GM18873 (cell line): ENCODE measurements around the gene TAF3.

Experiments used
- ATAC-seq: cut with Tn5 transposase; IDR thresholded peaks from one replicate; pipeline ENCODE4 v1.9.1; 2021; ENCODE audit warnings: mild to moderate bottlenecking, moderate library complexity, moderate number of reproducible peaks; ENCODE audit not compliant: unreplicated experiment, low FRiP score

TAF3 gene

GRCh38 chr10:8066124-8066523 is 247.8 kb downstream of the TAF3 start:
- no peak for ATAC-seq
